DOHH2 (cell line): Measurements from ENCODE around the gene PAPOLA.

ENCODE experiments used
- EZH2phosphoT487 ChIP-seq: fragments of 200-600 bp; sonication (generic); IDR thresholded peaks from 2 replicates; pipeline ENCODE4 v1.6.1; 2017; ENCODE audit warnings: borderline replicate concordance, mild to moderate bottlenecking, antibody characterized with exemption, low read length, moderate library complexity, mixed read lengths
- TF ChIP-seq, protein P1 (sequence below): fragments of 200-600 bp; sonication (generic); IDR thresholded peaks from one replicate; pipeline ENCODE4 v1.5.1; 2014; ENCODE audit warnings: antibody characterized with exemption, mild to moderate bottlenecking, low read depth, low read length; ENCODE audit not compliant: poor library complexity, severe bottlenecking

DNA sequence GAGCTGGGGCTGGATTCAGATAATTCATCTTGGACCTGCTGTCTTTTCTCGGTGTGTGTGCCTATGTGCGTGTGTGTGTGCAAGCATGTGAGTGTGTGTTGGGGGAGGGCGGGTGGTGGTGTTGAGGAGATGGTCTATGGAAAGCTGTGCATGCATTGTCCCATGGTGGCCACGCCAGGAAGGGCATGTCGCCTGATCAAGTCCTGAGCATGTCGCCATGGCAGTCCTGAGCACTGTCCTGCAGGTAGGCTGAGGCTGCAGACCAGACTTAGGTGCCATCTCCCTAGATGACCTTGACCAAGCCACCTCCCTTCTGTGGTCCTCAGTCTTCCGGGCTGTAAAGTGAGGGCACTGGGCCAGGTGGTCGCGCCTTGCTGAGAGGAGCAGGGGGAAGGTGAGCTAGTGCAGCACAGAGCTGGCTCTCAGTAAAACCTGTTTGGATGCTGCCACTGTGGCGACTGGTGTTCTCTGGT lies 81.4 kb downstream of the PAPOLA start:
- TF ChIP-seq EZH2phosphoT487: no peak
- TF ChIP-seq, protein P1, sequence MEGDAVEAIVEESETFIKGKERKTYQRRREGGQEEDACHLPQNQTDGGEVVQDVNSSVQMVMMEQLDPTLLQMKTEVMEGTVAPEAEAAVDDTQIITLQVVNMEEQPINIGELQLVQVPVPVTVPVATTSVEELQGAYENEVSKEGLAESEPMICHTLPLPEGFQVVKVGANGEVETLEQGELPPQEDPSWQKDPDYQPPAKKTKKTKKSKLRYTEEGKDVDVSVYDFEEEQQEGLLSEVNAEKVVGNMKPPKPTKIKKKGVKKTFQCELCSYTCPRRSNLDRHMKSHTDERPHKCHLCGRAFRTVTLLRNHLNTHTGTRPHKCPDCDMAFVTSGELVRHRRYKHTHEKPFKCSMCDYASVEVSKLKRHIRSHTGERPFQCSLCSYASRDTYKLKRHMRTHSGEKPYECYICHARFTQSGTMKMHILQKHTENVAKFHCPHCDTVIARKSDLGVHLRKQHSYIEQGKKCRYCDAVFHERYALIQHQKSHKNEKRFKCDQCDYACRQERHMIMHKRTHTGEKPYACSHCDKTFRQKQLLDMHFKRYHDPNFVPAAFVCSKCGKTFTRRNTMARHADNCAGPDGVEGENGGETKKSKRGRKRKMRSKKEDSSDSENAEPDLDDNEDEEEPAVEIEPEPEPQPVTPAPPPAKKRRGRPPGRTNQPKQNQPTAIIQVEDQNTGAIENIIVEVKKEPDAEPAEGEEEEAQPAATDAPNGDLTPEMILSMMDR: no peak
